HepG2 (cell line): ENCODE data around the gene KRT17. TPM values are rescaled to one million over a fixed set of nuclear protein-coding genes. Genes with fewer than 3 reads are reported as not detected.

Experiments
- ATAC-seq: fragments of 200-7000 bp; cut with Tn5 transposase; 3 replicates; pipeline ENCODE4 v1.9.1; 2020; ENCODE audit warnings: mild to moderate bottlenecking, moderate library complexity
- BruUV-seq: library from RNA; stranded (reverse); fragments of 400-500 nt; replicated peaks from 2 replicates; lab custom pipeline; 2021; lab: Mats Ljungman, UMichigan
- CTCF ChIA-PET: fragments of 300-600 bp; formaldehyde crosslinking; extraction: SDS; loops from one replicate; lab custom pipeline; 2021; ENCODE audit warnings: low total read pairs, inconsistent platforms, low intra/inter-chr PET ratio; lab: Yijun Ruan, JAX
- POLR2A ChIA-PET: fragments of 350-600 bp; sonication (Branson Sonifier 250); formaldehyde crosslinking; loops from one replicate; lab custom pipeline; 2020; ENCODE audit warnings: antibody characterized with exemption, inconsistent platforms; lab: Yijun Ruan, JAX
- DNase-seq: peaks from one replicate; pipeline ENCODE4 v3.0.0-alpha.2; 2015; ENCODE audit warnings: low spot score
- FAIRE-seq: peaks from 3 replicates; lab custom pipeline; 2011; peaks lifted over from hg19 to GRCh38; lab: Jason Lieb, UNC
- H2AFZ ChIP-seq: one replicate; pipeline ENCODE4 v1.6.1; 2011; ENCODE audit warnings: low read length, inconsistent platforms
- H3K27ac ChIP-seq: fragments of 300-600 bp; 3 replicates; pipeline ENCODE4 v1.8.0; 2011; ENCODE audit warnings: mixed run types, mild to moderate bottlenecking, mixed read lengths, low read length, inconsistent platforms; ENCODE audit not compliant: insufficient read depth; ENCODE audit errors: extremely low read length
- H3K27me3 ChIP-seq, 2 experiments: fragments of 200-600 bp in 1 of 2; 2 replicates in 1 of 2; 3 replicates in 1 of 2; pipeline versions ENCODE4 v1.6.0 to v1.8.0; 2011; ENCODE audit warnings: low read length in 2 of 2, mild to moderate bottlenecking in 2 of 2, moderate library complexity in 2 of 2, inconsistent platforms in 1 of 2; ENCODE audit not compliant: insufficient read depth in 2 of 2, control insufficient read depth in 1 of 2
- H3K36me3 ChIP-seq, 2 experiments: fragments of 200-600 bp in 1 of 2; replicated peaks in 1 of 2; 2 replicates in 1 of 2; 3 replicates in 1 of 2; pipeline versions ENCODE4 v1.5.1 to v1.8.0; 2011; ENCODE audit warnings: low read length in 2 of 2, inconsistent platforms in 1 of 2; ENCODE audit not compliant: insufficient read depth in 2 of 2, control insufficient read depth in 1 of 2
- H3K4me1 ChIP-seq: 2 replicates; pipeline ENCODE4 v1.5.1; 2012; ENCODE audit warnings: low read length, inconsistent platforms; ENCODE audit not compliant: insufficient read depth
- H3K4me2 ChIP-seq: 2 replicates; pipeline ENCODE4 v1.6.0; 2011; ENCODE audit warnings: low read depth, low read length, inconsistent platforms
- H3K4me3 ChIP-seq, 3 experiments: fragments of 200-600 bp in 1 of 3; sonication (generic), shearing (Covaris generic) in 1 of 3; replicated peaks in 1 of 3; 2 replicates each; pipeline ENCODE4 v1.5.1; 2011 to 2016; ENCODE audit warnings: low read length in 3 of 3, inconsistent platforms in 2 of 3, low read depth in 2 of 3, mild to moderate bottlenecking in 2 of 3, control low read depth in 1 of 3, mixed read lengths in 1 of 3; ENCODE audit not compliant: insufficient read depth in 1 of 3
- H3K79me2 ChIP-seq: one replicate; pipeline ENCODE4 v1.6.1; 2011; ENCODE audit warnings: low read length, inconsistent platforms; ENCODE audit not compliant: insufficient read depth
- H3K9ac ChIP-seq: 2 replicates; pipeline ENCODE4 v1.6.0; 2011; ENCODE audit warnings: mild to moderate bottlenecking, low read depth, low read length, inconsistent platforms; ENCODE audit not compliant: insufficient read depth
- H3K9me3 ChIP-seq: 2 replicates; pipeline ENCODE4 v1.5.1; 2012; ENCODE audit warnings: mild to moderate bottlenecking, low read length
- H4K20me1 ChIP-seq: 2 replicates; pipeline ENCODE4 v1.6.0; 2011; ENCODE audit warnings: inconsistent platforms, mild to moderate bottlenecking, low read length, moderate library complexity; ENCODE audit not compliant: insufficient read depth
- MED8 ChIP-seq: sonication (generic); formaldehyde crosslinking; IDR thresholded peaks from 2 replicates; pipeline ENCODE4 v1.8.1; 2023; ENCODE audit warnings: mild to moderate bottlenecking, missing genetic modification reagents; ENCODE audit not compliant: insufficient replicate concordance
- MIXL1 ChIP-seq: IDR thresholded peaks from 2 replicates; pipeline ENCODE4 v1.6.1; 2016
- ZNF567 ChIP-seq: sonication (generic); formaldehyde crosslinking; IDR thresholded peaks from 2 replicates; pipeline ENCODE4 v1.8.1; 2023; ENCODE audit warnings: mild to moderate bottlenecking, missing genetic modification reagents, borderline replicate concordance
- ZNF720 ChIP-seq: sonication (generic); formaldehyde crosslinking; IDR thresholded peaks from 2 replicates; pipeline ENCODE4 v1.4.0; 2020; ENCODE audit warnings: missing genetic modification reagents
- WGBS: methylation state at CpG from one replicate; pipeline ENCODE4 v1.1.6; 2017; ENCODE audit warnings: low lambda C conversion rate; 5-methylcytosine and 5-hydroxymethylcytosine counted together
- in situ Hi-C: cut with HindIII; loops from 2 replicates; pipeline ENCODE4 v1.10.0; 2017; ENCODE audit warnings: low pct_unique_long_range_greater_than_20kb; ENCODE audit not compliant: extremely low pct_ligation_motif_present
- intact Hi-C: fragments of 100-400 bp; cut with micrococcal nuclease; formaldehyde crosslinking; loops from one replicate; pipeline ENCODE4 v1.10.0; 2022; ENCODE audit not compliant: unreplicated experiment
- polyA plus RNA-seq, 8 experiments: library from polyadenylated mRNA; depleted of rRNA in 3 of 8; stranded (reverse) in 7 of 8; unstranded in 1 of 8; fragments of >200 nt; fragmentation: Illumina TruSeq in 4 of 8; extraction: Trizol in 4 of 8; gene quantifications; 2 replicates each; pipeline versions ENCODE4 v1.2.1 to v1.2.3, GENCODE V29; 2011 to 2016; ENCODE audit warnings: low read depth in 4 of 8, missing spikeins in 1 of 8, mixed read lengths in 1 of 8; ENCODE audit not compliant: insufficient read depth in 1 of 8
- total RNA-seq, 5 experiments: library from RNA; depleted of rRNA; stranded (reverse); fragments of >200 nt; fragmentation: Illumina TruSeq; extraction: Trizol; gene quantifications; 2 replicates each; pipeline ENCODE4 v1.2.3, GENCODE V29; 2016; ENCODE audit warnings: low read depth in 1 of 5
- TF ChIP-seq, protein P1 (sequence below): sonication (generic); formaldehyde crosslinking; IDR thresholded peaks from 2 replicates; pipeline ENCODE4 v1.8.0; 2022; ENCODE audit warnings: missing genetic modification reagents, low read depth, mild to moderate bottlenecking, borderline replicate concordance
- TF ChIP-seq, protein P2 (sequence below): sonication (generic); formaldehyde crosslinking; IDR thresholded peaks from 2 replicates; pipeline ENCODE4 v1.8.0; 2022; ENCODE audit warnings: mild to moderate bottlenecking, missing genetic modification reagents, moderate library complexity
- TF ChIP-seq, protein P3 (sequence below): sonication (generic); formaldehyde crosslinking; IDR thresholded peaks from 2 replicates; pipeline ENCODE4 v1.4.0; 2020; ENCODE audit warnings: mild to moderate bottlenecking, missing genetic modification reagents

Gene KRT17
- total and polyA plus RNA-seq, 2 of the 13 experiments (the other 11 are each of a cell fraction or from before 2014, with no cell fraction given), result 0.38 to 0.82 TPM

DNA sequence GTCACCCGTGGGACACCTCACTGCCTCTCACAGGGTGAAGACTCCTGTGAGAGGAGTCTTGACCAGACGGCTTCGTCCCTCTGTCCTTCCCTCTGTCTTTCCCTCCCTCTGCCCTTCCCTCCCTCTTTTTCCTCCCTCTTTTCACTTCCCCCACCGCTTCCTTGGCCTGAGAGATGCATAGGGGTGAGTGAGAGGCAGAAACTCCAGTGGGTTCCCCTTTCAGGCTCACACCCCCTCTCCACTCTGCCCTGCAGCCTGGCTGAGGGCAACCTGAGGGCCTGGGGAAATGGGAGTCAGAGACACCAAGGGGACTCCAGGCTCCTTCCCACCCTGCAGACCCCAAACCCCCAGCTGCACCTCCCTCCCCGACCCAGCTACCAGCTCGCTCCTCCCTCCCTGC lies 14.6 kb upstream of the KRT17 start:
- in situ Hi-C loops (no loop called here), intact Hi-C loops (no loop called here)
- 8% methylated on average over 6 of the region's 6 CpGs for WGBS
- H3K4me2 ChIP-seq, result no peak overlapping the region
- H3K27ac ChIP-seq, result no peak overlapping the region
- ChIA-PET CTCF (no interaction called here), POLR2A (no interaction called here)
- H3K4me3 ChIP-seq, result no peak overlapping the region
- peaks cover 2 to 33% of the 10 kb centered on the region in 2 experiments; a peak in 3 of 5 replicates for H3K27me3 ChIP-seq
- ATAC-seq (no peak), DNase-seq (no peak), FAIRE-seq (no peak)
- no peaks in the 10 kb centered on the region for H4K20me1 ChIP-seq
- no peak overlapping the region for H3K9ac ChIP-seq
- H2AFZ ChIP-seq, result no peak overlapping the region
- TF ChIP-seq, protein P1, sequence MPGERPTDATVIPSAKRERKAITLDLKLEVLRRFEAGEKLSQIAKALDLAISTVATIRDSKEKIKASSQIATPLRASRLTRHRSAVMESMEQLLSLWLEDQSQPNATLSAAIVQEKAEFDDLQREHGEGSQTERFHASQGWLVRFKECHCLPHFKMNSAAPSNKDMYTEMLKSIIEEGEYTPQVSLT (CRISPR knock-in tag), result no peak
- TF ChIP-seq, protein P2, sequence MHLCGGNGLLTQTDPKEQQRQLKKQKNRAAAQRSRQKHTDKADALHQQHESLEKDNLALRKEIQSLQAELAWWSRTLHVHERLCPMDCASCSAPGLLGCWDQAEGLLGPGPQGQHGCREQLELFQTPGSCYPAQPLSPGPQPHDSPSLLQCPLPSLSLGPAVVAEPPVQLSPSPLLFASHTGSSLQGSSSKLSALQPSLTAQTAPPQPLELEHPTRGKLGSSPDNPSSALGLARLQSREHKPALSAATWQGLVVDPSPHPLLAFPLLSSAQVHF, result no peak
- TF ChIP-seq ZNF567 (CRISPR knock-in tag), result no peak
- no peak for TF ChIP-seq MIXL1
- BruUV-seq, result no TSS peak
- H3K9me3 ChIP-seq, result no peaks in the 10 kb centered on the region
- H3K4me1 ChIP-seq, result peaks cover 21% of the 10 kb centered on the region
- no peaks in the 10 kb centered on the region for H3K79me2 ChIP-seq
- H3K36me3 ChIP-seq, result no peaks in the 10 kb centered on the region

DNA sequence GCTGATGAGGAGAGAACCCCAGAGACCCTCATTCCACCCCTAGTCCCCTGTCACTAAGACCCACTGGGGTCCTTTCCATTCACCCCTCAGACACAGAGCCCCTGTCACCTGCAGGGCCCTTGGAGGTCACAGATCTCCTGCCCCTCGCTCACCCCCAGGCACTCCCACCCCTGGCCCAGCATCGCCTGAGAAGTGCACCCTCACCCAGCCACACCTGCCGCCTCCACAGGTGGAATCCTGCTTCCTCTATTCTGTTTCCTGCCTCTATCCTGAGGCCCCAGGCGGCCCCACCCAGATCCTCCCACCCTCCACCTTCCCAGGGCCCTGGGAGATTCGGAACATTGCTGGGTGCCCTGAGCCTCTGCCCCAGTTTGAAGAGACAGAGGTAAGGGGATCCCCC lies 13.8 kb upstream of the KRT17 start:
- Histone ChIP-seq H3K36me3 (no peaks in the 10 kb centered on the region), H3K27me3 (peaks cover 2 to 29% of the 10 kb centered on the region in 2 experiments; a peak in 3 of 5 replicates), H3K9ac (no peak overlapping the region), H3K27ac (no peak overlapping the region), H3K4me3 (no peak overlapping the region), H3K9me3 (no peaks in the 10 kb centered on the region), H3K4me1 (peaks cover 21% of the 10 kb centered on the region), H2AFZ (no peak overlapping the region), H3K4me2 (no peak overlapping the region), H4K20me1 (no peaks in the 10 kb centered on the region), H3K79me2 (no peaks in the 10 kb centered on the region)
- DNase-seq, result no peak
- FAIRE-seq, result no peak
- 2% methylated on average over 5 of the region's 5 CpGs for WGBS
- in situ Hi-C loops, result no loop called here
- intact Hi-C loops, result no loop called here
- ChIA-PET POLR2A (no interaction called here), CTCF (no interaction called here)
- BruUV-seq, result no TSS peak
- no peak for ATAC-seq
- no peak for TF ChIP-seq MED8 (CRISPR knock-in tag)
- TF ChIP-seq, protein P3, sequence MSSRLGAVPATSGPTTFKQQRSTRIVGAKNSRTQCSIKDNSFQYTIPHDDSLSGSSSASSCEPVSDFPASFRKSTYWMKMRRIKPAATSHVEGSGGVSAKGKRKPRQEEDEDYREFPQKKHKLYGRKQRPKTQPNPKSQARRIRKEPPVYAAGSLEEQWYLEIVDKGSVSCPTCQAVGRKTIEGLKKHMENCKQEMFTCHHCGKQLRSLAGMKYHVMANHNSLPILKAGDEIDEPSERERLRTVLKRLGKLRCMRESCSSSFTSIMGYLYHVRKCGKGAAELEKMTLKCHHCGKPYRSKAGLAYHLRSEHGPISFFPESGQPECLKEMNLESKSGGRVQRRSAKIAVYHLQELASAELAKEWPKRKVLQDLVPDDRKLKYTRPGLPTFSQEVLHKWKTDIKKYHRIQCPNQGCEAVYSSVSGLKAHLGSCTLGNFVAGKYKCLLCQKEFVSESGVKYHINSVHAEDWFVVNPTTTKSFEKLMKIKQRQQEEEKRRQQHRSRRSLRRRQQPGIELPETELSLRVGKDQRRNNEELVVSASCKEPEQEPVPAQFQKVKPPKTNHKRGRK, result no peak
- TF ChIP-seq ZNF720 (CRISPR knock-in tag), result no peak
